Astrocyte of the cerebellum (primary cell): ENCODE data around the gene OLR1.
"Not testable (repeated sequence)": the region's sequence is repeated elsewhere in the genome, so short reads cannot be mapped to it uniquely, and the experiment has no call there.

Experiments used
- DNase-seq: peaks from one replicate; pipeline ENCODE4 v3.0.0-alpha.2; 2011; ENCODE audit warnings: low read depth
- H3K4me3 ChIP-seq: 2 replicates; pipeline ENCODE4 v1.5.1; 2011; ENCODE audit warnings: mild to moderate bottlenecking, low read depth, low read length, moderate library complexity
- CTCF ChIP-seq: IDR thresholded peaks from 2 replicates; pipeline ENCODE4 v1.5.1; 2012; ENCODE audit warnings: low read length, low read depth, moderate library complexity, mild to moderate bottlenecking; ENCODE audit errors: missing control alignments
- in situ Hi-C: cut with HindIII; loops from 2 replicates; pipeline ENCODE4 v1.10.0; 2017; ENCODE audit warnings: low sequenced_read_pairs

OLR1 gene

GRCh38 chr12:10191865-10192264 is 19.9 kb upstream of the OLR1 start:
- H3K4me3 ChIP-seq: no peak overlapping the region
- in situ Hi-C loops: no loop called here
- TF ChIP-seq CTCF: no peak
- DNase-seq: peak; percentile 84

DNA sequence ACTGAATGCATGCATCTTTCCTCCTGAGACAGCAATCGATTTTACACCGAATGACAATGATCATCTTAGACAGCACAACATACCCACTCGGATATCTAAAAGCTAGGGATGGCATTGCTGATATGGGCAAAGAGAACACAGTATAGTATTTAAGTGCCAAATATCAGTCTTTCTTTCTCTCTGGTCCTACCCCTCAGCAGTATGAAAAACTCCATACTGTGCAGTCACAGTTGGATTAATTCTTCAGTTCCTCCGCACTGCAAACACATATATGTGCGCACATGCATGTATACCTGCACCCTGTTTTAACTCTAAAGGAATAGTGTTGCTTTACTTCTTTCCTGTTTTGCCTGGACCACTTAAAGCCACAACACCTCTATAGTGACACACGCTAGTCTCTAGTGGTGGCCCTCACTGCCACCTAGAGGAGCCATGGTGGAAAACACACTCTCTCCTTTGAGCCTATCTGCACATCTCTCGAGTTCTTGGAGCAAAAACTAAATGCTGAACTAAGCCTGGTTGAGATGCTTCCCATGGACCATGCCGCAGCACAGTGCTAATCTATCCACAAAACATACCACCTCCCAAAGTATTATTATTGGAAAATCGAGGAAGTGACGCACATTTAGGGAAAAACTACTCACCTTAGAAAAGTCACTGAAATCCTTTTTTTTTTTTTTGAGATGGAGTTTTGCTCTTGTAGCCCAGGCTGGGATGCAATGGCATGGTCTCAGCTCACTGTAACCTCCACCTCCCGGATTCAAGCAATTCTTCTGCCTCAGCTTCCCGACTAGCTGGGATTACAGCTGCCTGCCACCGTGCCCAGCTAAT is 18.8 kb upstream of the OLR1 start:
- TF ChIP-seq CTCF: peak; percentile 86
- in situ Hi-C loops: no loop called here
- H3K4me3 ChIP-seq: no peak overlapping the region
- no peak for DNase-seq

- no peak overlapping the region for H3K4me3 ChIP-seq
- no peak for TF ChIP-seq CTCF
- in situ Hi-C loops: no loop called here
- no peak for DNase-seq
These were observed 17.7 kb upstream of the OLR1 start for GRCh38 chr12:10189653-10190052.

- DNase-seq, H3K4me3 ChIP-seq, in situ Hi-C loops: not testable (repeated sequence)
These were observed 15.0 kb upstream of the OLR1 start for GRCh38 chr12:10186958-10187357.

- DNase-seq: no peak
- TF ChIP-seq CTCF: no peak
- H3K4me3 ChIP-seq: no peak overlapping the region
- in situ Hi-C loops: no loop called here
These were observed 14.4 kb upstream of the OLR1 start for GRCh38 chr12:10186299-10186698.

DNA sequence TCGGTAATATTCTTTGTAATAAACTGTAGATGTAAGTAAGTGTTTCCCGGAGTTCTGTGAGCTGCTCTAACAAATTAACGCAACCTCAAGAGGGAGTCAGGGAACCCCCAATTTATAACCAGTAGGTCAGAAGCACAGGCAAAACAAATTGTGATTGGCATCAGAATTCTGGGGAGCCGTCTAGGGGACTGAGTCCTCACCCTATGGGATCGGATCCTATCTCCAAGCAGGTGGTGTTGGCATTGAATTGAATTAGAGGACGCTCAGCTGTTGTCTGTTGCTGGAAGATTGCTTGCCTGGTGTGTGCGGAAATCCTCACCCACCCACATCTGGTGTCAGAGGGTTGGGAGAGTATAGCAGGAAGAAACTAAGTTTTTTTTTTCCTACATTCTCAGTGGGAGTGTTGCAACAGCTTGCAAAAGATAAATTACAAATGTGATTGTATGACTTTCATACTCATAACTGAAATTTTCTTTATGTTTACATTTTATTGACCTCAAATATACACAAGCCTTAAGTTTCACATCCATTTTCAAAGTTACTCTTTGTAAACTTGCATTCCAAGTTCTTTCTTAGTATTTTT is 12.4 kb upstream of the OLR1 start:
- H3K4me3 ChIP-seq: no peak overlapping the region
- in situ Hi-C loops: no loop called here
- DNase-seq: no peak
- TF ChIP-seq CTCF: no peak

DNA sequence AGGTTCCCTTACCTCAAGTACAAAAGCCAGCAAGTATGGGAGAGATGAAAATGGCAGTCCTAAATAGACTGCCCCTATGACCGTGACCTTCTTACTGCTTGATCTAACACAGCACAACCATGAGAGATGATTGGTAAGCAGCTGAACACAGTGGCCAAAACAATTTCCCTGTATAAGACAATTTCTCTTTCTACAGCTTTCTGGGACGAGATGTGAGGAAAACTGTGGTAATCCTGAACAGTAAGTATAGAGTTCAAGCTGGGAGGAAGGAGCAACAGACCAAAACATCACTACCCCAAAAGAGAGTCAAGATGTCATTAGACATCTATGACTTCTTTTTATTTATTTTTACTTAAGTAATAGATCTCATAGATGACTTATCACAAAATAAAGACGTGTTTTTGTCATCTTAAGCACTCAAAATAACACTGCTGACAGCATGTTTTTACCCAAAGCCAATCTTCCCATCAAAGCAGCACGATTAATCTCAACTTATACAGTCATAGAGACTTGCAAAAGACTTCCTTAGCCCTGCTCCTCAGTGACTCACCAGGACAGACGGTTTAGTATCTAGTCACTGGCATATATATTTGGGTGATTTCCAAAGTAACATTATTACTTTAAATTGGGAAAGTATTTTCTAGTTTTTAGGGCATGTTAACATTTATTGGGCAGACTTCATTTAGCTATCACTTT is 10.6 kb upstream of the OLR1 start:
- DNase-seq: no peak
- in situ Hi-C loops: no loop called here
- TF ChIP-seq CTCF: no peak
- H3K4me3 ChIP-seq: no peak overlapping the region
